HG02610 (cell line): Measurements from ENCODE around the gene RNGTT.
"Not testable (repeated sequence)": the region's sequence is repeated elsewhere in the genome, so short reads cannot be mapped to it uniquely, and the experiment has no call there.

ENCODE experiments used
- ATAC-seq: cut with Tn5 transposase; IDR thresholded peaks from one replicate; pipeline ENCODE4 v1.9.1; 2021; ENCODE audit warnings: mild to moderate bottlenecking, moderate library complexity; ENCODE audit not compliant: unreplicated experiment

The RNGTT gene

DNA sequence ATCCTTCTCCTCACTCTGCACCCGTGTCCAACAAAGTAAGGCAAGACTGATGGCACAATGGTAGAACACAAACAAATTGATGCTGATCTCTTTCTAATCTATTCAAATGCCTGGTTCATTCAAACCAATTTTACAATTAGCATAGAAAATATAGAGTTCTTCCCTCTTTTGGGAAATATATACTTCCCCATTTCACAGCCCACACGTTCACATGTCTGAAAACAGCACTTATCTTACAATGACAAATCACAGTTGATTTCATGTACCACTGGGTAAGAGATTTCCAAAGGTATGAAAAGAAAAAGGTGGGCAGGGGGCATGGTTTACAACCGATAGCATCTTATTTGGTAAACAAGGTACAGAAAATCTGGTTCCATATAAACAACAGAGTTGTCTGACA lies 137.6 kb downstream of the RNGTT start:
- no peak for ATAC-seq

DNA sequence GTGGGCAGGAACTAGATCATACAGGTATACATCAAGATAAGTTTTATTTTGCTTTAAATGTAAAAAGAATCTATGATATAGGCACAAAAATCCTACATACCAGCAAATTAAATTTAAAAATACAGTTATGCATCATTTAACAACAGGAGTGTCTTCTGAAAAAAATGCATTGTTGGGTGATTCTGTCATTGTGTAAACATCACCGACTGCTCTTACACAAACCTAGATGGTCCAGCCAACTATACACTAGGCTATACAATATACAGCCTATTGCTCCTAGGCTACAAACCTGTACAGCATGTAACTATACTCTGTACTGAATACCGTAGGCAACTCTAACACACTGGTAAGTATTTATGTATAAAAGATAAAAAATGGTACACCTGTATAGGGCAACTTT lies 139.4 kb downstream of the RNGTT start:
- no peak for ATAC-seq

DNA sequence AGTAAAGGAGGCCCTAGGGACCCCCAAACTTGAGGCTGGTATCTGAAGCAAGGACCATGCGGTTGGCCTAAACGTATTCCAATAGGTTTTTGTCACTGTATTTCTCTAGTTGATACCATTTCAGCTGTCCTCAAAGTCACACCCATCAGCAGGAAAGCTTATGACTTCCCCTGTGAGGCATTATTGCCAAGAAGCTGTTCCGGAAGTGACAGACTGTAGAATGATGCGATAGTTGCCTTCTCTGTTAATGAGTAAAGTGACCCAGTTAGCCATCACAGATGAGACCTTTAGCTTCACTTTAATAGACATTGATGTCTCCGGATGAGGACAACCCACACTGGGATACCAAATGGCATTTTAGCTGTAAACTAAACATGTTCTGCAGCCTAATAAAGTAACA lies 147.9 kb downstream of the RNGTT start:
- ATAC-seq, result no peak

DNA sequence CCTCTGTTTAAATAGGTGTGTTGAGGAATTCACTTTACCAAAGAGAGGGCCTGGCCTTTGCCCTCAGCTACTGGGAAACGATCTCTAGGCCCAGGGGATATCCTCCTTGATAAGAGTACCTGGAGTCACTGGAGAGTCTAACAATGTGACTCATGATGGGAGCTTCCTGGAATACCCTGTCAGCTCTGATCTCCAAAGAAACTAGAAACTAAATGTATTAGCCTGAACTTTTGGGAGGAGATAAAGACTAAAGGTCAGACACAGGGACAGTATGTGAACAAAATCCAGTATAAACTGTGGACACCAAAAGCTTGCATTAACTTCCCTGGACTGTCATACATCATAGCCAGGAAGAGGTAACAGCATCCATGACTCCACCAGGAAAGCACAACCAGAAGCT lies 148.5 kb downstream of the RNGTT start:
- ATAC-seq, result no peak

DNA sequence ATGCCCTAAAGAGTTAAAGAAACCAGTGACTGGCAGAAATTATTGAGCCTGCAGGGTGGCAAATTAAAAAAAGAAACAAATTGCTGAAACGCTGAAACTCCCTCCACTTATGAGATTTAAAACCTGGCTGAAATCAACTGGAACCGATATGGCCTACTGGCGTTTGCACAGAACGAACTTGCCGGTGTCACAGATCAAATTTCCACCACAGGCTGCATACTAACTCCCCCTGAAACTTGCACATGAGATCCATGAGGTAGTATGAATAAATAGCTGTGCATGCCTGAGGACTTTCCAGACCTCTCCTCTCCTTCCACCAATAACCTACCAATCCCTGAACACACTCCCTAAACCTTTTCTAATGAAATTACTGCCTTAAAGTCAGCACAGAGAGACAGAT lies 150.4 kb downstream of the RNGTT start:
- ATAC-seq, result no peak

DNA sequence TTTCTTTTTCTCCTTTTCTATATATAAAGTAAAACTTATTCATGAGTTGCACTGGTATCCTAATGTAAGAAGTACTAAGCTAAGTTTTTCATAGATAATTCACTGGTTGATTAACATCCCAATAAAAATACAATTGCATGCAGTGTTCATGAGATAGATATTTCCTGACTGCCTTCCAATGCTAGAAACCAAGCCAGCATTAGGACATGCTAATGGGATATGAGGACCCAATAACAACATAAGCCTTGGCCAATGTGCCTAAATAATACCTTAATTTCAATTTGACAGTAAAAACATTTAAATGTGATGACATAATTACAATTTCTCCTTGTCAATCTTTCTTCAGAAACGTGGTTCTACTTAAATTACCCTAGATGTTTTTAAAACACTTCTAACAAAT lies 152.7 kb downstream of the RNGTT start:
- no peak for ATAC-seq

DNA sequence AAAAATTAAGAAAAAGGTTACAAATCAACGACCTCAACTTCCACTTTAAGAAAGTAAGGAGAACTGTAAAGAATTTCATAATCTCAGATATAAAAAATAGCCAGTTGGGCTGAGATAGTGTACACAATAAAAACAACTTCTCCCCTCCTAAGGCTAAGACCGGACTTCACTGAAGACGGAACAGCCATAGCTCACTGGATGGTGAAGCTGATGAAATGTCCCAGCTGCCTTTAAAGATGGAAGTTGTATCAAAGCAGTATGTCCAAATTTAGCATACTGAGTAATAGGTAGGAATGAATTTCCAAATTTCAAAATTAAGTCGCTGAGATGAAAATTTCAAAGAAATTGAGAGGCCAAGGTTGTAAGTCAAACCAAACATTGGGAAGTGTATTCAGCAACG lies 153.3 kb downstream of the RNGTT start:
- no peak for ATAC-seq

DNA sequence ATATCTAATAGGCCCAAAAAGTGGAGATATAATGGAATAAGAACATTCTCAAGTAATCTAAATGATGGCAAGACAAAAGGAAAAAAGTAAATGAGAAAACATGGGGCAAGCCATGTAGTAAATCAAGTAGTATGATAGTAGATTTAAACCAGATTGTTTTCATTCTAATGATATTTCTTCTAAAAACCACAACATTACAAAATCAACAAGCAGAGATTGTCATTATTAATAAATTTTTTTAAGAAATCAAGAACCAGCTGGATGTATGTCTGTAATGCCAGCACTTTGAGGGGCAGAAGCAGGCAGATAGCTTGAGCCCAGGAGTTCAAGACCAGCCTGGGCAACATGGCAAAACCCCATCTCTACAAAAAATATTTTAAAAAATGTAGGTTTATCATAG lies 155.0 kb downstream of the RNGTT start:
- ATAC-seq, result no peak

DNA sequence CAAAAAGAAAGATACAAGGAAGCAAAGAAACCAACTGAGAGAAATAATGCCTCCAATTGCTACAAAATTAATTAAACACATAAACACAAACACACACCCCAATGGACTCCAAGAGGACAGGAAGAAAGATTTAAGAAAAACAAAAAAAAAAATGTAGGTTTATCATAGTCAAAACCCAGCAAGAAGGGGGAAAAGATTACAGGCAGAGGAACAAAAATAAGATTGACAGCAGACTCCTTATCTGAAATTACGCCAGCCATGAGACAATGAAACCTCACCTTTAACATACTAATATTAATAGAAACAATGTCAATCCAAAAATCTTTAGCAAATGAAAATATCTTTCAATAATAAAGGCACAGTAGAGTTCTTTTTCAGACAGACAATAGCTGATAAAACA lies 155.8 kb downstream of the RNGTT start:
- ATAC-seq, result no peak

DNA sequence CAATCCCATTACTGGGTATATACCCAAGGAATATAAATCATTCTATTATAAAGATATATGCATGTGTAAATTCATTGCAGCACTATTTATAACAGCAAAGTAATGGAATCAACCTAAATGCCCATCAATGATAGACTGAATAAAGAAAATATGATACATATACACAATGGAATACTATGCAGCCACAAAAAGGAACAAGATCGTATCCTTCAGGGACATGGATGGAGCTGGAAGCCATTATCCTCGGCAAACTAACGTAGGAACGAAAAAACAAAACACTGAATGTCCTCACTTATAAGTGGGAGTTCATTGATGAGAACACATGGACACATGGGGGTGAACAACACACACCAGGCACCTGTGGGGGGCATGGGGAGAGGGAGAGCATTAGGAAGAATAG lies 156.7 kb downstream of the RNGTT start:
- no peak for ATAC-seq

DNA sequence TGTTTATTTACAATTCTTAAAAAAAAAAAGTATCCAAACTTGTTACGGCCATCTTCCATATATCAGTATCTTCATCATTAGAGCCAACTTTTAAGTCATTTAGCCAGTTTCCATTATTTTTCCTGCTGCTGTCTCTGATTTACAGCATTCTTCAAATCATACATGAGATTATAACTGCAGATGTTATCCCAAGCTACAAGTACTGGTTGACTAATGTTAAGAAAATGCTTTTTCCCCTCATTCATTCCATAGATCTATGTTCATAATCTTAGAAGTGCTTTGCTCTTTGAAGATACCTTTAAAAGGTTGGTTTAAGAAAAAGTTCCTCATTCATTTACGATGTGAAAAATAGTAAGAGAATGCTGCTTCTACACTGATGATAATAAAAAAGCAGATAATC lies 158.7 kb downstream of the RNGTT start:
- no peak for ATAC-seq

DNA sequence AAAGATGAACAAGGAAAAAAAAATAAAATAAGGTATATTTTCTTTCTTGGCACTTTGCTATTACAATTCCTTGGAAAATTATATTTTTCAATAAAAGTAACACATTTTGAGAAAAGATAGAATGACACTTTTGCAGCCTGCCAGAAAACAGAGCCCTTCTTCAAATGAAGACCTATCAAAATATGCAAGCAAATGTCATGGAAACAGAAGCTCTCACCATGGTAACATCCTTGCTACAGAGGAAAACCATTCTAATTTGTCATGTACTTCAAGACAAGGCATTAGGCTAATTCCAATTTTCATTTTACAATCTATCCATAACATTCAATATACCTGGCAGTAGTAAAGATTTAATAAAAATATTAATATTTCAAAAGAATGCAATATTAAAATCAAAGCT lies 177.9 kb downstream of the RNGTT start:
- ATAC-seq, result no peak

DNA sequence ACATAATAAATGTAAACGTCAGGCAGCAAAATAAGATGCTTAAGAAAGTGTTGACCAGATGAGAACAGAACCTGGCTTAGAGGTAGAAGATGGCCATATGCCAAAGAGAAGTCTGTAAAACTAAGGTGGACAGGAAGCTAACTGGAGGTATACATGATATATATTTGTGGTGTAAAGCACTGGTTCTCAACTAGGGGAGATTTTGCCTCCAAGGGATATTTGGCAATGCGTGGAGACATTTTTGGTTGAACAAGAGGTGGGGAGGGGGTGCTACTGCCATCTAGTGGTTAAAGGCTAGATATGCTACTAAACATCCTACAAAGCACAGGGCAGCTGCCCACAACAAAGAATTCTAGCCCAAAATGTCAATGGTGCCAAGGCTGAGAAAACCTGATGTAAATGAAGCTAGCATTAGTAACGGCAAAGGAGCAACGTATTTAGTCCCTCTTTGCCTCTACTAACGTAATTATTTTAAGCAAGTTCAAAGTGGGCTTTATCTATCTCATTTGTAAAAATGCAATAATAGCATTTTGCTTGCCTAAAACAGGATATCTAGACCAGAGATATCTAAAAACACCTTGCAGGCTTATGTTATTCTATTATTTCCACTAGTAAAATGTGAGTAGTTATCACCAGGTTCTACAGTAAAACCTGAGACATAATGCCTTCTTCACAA lies 182.6 kb downstream of the RNGTT start:
- ATAC-seq, result peak; percentile 51

DNA sequence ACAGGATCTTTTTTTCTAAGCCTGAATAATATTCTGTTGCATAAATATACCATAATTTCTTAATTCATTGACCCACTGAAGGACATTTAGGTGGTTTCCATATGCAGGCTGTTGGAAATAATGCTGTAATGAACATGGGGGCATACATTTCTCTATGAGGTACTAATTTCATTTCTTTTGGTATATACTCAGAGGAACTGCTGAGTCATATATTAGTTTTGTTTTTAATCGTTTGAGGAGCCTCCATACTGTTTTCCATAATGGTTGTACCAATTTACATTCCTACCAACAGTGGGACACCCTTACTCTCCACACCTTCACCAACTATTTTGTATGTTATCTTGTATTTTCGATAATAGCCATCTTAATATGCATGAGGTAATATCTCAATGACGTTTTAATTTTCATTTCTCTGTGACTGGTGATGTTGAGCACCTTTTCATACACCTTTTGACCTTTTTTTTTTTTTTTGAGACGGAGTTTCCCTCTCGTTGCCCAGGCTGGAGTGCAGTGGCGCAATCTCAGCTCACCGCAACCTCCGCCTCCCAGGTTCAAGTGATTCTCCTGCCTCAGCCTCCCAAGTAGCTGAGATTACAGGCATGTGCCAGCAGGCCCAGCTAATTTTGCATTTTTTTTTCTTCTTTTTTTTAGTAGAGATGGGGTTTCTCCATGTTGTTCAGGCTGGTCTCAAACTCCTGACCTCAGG lies 187.4 kb downstream of the RNGTT start:
- ATAC-seq, result no peak

DNA sequence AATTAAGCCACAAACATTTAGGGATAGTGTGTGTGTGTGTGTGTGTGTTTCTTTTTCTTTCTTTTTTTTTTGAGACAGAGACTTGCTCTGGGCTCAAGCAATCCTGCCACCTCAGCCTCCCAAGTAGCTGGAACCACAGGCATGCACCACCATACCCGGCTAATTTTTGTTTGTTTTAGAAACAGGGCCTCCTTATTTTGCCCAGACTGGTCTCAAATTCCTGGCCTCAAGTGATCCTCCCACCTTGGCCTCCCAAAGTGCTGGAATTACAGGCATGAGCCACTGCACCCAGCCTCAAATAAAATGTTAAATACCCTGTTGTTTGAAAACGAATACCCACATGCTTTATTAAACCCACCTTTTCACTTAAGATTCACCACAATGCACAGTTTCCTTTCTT lies 195.3 kb downstream of the RNGTT start:
- not testable (repeated sequence) for ATAC-seq

DNA sequence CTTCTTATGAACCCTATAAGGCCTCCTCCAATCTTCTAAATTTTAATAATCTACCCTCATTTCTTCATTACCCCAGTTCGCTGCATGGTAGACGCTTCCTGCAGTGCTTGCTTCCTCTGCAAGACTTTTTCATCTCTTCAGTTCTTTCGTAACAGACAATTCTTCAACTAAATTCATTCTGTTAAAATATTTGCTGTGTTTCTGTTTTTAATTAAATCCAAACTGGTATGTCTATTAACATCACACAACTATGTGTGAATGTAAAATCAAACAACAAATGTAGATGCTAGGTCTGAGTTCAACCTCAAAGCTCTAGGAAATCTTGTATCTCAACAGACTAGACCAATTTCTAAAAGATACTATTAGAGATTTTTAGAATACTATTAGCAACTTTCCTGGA lies 199.3 kb downstream of the RNGTT start:
- ATAC-seq, result no peak

DNA sequence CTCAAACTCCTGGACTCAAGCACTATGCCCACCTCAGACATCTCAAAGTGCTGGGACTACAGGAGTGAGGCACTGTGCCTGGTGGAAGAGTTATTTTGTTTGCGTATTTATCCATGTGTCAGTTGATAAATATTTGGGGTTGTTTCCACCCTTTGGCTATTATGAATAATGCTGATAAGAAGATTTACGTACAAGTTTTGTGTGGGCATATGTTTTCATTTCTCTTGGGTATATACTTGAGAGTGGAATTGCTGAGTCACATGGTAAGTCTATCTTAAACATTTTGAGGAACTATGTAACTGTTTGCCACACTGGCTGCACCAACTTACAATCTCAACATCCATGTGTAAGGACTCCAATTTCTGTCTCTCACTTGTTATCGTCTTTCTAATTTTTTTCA lies 200.3 kb downstream of the RNGTT start:
- ATAC-seq, result no peak

DNA sequence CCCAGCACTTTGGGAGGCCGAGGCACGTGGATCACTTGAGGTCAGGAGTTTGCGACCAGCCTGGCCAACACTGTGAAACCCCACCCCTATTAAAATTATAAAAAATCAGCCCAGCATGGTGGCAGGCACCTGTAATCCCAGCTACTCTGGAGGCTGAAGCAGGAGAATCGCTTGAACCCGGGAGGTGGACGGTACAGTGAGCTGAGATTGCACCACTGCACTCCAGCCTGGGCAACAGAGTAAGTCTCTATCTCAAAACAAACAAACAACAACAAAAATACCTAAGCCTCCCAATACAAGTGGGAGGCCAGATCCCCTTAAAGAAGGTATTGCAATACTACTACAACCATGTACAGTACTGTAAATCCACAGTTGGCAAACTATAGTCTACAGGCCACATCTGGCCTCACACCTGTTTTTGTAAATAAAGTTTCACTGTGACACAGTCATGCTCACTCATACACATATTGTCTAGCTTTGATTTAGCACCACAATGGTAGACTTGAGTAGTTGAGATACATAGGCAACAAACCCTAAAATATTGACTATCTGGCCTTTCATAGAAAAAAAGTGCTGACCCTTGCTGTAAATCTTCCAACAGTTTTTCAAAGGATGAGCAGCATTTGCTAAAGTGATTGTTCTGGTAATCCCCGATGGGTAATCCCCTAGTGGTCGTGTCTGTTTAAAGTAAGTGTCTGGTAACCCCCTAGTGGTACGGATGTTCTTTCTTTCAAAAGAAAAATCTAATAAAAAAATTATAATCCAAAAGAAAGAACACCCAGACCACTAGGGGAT lies 202.0 kb downstream of the RNGTT start:
- ATAC-seq, result peak; percentile 75

DNA sequence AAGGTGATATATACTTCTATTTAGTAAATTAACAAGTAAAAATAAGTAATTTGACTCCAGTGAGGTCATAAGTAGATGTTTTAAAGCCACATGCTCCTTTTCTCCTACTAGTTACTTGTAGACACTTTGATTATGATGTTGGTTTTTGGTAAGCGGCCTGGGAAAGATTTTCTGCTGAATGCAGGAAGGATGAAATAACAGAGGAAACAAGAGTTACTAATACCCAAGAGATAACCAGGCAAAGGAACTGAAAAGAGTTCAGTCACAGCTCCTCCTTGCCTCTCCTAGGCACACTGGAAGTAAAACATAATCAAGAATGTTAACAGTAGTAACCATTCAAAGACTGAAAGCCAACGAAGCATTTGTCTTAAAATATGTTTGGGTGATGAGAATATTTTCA lies 203.3 kb downstream of the RNGTT start:
- no peak for ATAC-seq

DNA sequence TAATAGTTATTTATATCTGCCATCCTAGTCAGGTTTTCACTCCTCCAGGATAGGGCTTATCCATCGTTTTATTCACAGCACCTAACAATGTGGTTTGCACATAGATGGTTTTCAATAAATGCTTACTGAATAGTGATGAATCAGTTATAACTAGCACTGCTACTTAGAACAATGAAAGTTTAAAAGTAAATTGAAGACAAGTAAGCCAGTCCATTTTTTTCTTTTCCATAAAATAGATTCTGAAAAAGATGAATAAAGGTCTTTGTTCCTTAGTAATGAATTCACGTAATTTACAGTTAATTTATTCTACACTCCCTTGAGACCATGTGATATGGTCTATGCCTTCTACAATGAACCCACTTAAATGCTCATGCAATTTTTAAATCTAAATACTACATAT lies 212.5 kb downstream of the RNGTT start:
- no peak for ATAC-seq

DNA sequence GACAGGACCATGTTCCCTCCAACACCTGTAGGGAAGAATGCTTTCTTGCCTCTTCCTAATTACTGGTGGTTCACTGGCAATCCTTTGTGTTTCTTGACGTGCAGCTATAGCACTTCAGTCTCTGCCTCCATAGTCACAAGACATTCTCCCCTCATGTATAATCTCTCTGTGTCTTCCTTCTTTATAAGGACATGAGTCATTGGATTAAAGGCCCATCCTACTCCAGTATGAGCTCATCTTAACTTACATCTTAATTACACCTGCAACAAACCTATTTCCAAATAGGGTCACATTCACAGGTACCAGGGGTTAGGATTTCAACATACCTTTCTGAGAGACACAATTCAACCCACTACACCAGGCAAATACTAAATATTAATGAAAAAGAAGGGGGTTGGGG lies 213.6 kb downstream of the RNGTT start:
- no peak for ATAC-seq

DNA sequence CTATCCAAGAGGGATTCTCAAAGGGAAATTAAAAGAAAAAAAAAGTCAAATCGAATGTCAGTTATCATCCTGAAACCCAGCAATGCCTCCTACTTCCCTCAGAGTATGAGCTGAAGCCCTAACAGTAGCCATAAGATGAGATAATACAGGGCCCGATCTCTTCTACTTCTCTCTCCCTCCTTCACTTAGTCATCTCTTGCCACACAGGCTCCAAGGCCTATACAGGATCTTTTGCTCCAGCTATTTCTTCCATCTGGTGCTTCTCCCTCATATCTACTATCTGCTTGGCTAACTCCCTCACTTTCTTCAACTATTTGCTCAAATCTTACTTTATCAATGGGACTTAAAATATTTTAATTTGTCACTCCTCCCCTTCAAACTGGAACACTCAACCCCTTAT lies 215.3 kb downstream of the RNGTT start:
- no peak for ATAC-seq
